Endometrial microvascular endothelial cells (primary cell): ENCODE data around the gene IL31. TPM values are rescaled to one million over a fixed set of nuclear protein-coding genes. Genes with fewer than 3 reads are reported as not detected.

Experiments used
- in situ Hi-C: cut with HindIII; loops from 2 replicates; pipeline ENCODE4 v1.10.0; 2017; ENCODE audit warnings: low sequenced_read_pairs, low pct_unique_long_range_greater_than_20kb; ENCODE audit errors: inconsistent ontology term
- total RNA-seq: library from RNA; depleted of rRNA; stranded (reverse); fragments of >200 nt; gene quantifications from one replicate; pipeline ENCODE4 v1.2.3, GENCODE V29; 2015; ENCODE audit errors: inconsistent ontology term

The IL31 gene
- total RNA-seq, 1 donor from 2014 or later: not detected

DNA sequence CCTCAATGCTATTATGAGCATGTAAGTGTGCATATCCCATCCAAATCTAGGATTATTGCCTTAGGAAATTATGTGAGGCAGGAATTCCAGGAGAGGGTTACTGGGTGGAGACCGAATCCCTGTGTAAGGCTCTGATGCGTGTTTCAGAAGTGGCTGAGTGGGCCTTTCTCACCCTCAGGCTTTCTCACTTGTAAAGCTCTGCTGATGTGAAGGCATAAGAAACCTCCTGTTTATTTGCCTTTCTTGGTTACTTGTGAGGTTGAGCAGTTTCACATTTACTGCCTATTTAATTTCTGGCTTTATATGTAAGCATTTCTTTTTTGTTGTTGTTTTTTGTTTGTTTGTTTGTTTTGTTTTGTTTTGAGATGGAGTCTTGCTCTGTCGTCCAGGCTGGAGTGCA, 11.0 kb downstream of the IL31 start:
- in situ Hi-C loops: no loop called here

GRCh38 chr12:122161682-122162081, 12.3 kb downstream of the IL31 start:
- in situ Hi-C loops: no loop called here

- in situ Hi-C loops: no loop called here
Observed at GRCh38 chr12:122160761-122161160, 13.3 kb downstream of the IL31 start.

GRCh38 chr12:122159882-122160281, 14.1 kb downstream of the IL31 start:
- in situ Hi-C loops: no loop called here

DNA sequence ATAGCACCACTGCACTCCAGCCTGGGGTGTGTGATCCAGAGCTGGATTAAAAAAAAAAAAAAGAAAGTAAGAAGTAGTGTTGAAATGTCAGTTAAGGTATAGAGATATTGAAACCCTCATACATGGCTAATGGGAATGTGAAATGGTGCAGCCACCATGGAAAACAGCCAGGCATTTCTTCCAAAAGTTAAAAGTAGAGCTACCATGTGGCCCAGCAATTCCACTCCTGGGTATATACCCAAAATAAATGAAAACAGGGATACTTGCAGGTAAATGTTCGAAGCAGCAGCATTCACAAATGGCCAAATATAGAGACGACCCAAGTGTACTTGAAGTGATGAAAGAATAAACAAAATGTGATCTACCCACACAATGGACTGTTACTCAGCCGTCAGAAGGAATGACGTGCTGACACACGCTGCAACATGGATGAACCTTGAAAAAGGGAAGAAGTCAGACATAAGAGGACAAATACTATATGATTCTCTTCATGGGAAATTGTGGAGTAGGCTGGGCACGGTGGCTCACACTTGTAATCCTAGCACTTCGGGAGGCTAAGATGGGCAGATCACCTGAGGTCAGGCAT, 15.2 kb downstream of the IL31 start:
- in situ Hi-C loops: no loop called here

DNA sequence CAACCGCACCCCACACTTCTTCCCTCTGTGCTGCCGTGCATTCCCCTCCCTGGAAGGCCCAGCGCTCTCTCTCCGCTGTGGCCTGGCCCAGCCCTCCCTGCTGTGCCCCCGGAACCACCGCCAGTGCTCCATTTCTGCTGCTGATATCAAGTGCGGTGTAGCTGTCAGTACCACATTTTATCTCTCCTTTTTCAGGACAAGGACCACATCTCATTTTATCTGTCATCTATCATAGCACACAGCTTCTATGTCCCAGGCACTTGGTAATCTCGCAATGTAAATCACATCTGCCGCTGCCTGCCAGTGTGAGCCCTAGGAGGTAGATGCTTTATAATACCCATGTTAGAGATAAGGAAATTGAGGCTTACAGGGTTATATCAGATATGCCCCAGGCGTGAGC, 18.3 kb downstream of the IL31 start:
- in situ Hi-C loops: no loop called here

- in situ Hi-C loops: no loop called here
Observed at GRCh38 chr12:122152754-122153153, 21.3 kb downstream of the IL31 start.

GRCh38 chr12:122150127-122150681, 23.8 kb downstream of the IL31 start:
- in situ Hi-C loops: no loop called here

- in situ Hi-C loops: no loop called here
Observed at GRCh38 chr12:122148657-122149056, 25.4 kb downstream of the IL31 start.

- in situ Hi-C loops: no loop called here
Observed at GRCh38 chr12:122147514-122148290, 26.3 kb downstream of the IL31 start.

- in situ Hi-C loops: no loop called here
Observed at GRCh38 chr12:122145505-122146330, 28.3 kb downstream of the IL31 start.

DNA sequence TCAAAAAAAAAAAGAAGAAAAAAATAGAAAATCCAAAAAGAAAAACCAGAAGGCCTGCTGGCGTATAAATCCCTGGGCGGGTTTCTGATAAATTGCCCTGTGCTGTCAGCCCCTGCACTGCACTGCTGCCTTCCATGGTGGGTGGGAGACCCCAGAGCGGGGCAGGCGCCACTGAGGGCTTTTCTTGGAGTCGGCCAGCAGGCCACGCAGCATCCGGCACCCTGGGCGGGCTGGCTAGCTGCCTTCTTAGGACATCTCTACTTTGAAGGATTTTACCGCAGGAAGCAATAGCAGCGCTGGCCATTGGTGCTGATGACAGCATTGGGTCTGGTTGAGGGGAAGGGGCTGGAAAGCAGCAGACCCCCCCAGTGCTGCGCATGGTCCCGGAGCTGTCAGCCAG, 29.1 kb downstream of the IL31 start:
- in situ Hi-C loops: no loop called here

DNA sequence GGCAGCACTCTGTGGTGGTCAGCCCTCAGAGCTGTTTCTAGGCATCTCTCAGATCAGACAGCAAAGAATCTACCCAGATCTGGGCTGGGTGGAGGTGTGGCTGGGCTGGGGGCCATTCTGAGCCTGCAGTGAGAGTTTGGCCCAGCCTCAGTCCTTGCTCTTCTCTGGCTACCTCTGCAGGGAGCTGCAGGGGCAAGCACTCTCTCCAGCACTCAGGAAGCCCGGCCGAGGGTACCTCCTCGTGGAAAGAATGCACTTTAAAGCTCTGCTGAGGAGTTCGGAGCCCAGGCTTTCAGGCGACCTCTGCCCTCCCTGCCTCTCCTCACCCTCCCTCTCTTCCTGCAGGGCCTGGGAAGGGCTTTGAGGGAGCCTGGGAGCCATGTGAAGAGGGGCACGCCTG, 31.2 kb downstream of the IL31 start:
- in situ Hi-C loops: no loop called here

GRCh38 chr12:122141911-122142725, 31.9 kb downstream of the IL31 start:
- in situ Hi-C loops: no loop called here

DNA sequence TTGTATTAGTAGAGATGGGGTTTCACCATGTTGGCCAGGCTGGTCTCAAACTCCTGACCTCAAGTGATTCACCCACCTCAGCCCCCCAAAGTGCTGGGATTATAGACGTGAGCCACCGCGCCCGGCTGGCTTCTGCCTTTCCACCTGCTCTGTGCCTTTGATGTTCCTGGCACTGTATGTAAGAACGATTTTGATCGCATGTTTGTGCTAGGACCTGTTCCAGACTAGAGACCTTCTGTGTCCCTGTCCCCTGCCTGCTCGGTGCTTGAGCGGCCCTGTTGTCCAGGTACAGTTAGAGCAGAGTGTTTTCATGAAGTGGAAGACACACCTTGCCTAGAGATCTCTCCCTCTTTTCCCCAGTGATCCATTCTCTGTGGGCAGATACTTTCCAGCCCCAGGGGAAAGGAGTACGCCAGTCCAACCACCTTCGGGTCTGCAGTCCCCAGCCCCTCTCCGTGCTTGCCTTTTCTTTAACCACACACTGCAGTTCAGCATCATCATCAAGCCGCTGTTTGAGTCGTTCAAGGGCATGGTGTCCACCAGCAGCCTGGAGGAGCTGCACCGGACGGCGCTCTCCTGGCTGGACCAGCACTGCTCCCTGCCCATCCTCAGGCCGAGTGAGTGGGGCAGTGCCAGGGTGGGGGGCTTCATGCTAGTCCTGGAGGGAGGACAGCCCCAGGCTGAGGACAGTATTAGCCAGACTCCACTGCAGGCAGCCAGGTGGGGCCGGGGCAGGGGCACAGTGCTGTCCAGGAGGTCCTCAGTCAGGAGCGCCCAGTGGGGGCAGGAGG, 33.4 kb downstream of the IL31 start:
- in situ Hi-C loops: no loop called here

- in situ Hi-C loops: no loop called here
Observed at GRCh38 chr12:122139941-122140340, 34.1 kb downstream of the IL31 start.

GRCh38 chr12:122139266-122139665, 34.8 kb downstream of the IL31 start:
- in situ Hi-C loops: no loop called here

GRCh38 chr12:122138616-122139015, 35.4 kb downstream of the IL31 start:
- in situ Hi-C loops: no loop called here
